LoVo (cell line): Measurements from ENCODE around the gene EDN1.

Source experiments
- DNase-seq: peaks from one replicate; pipeline ENCODE4 v3.0.0-alpha.2; 2016; ENCODE audit warnings: low spot score

Gene EDN1

GRCh38 chr6:12289933-12290820 is at the start of gene EDN1:
EDN1 (plus strand) TSS chr6:12290361; CDS start chr6:12290630, 269 bp downstream.
- peak; percentile 88 for DNase-seq

DNA sequence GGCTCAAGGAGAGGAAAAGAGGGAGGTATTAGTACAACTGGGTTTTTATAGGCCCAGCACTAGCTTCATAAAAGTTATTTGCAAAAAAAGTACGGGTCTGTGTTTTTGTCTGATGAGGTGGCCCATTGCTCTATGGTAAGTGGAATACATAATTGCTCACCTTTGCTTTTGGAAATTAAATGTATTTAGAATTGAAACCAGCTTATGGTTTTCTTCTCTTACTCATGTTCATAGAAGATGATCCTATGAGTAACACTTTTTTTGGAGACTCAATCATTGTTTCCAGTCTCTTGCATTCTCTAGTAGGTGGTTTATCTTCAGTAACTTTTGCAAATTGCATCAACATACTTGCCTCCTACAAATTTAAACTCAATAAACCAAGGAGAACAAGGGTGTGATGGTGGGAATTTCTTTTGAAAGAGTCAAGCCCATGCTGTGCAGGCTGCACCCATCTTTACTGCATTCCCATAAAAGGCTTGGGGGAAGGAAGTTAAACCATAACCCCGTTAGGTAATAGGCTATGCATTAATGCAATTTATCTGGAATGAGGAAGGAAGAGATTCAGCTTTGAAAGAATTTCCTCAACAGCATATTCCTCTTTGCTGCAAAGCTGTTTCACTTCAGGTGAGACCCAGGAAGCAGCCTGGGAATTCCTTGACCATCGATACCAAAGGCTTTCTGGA is 48.5 kb upstream of the EDN1 start:
- DNase-seq = peak; percentile 75

- DNase-seq = no peak
These were observed 47.0 kb upstream of the EDN1 start for GRCh38 chr6:12243169-12243568.

- DNase-seq = no peak
These were observed 44.8 kb upstream of the EDN1 start for GRCh38 chr6:12245360-12245759.

- DNase-seq = no peak
These were observed 44.1 kb upstream of the EDN1 start for GRCh38 chr6:12245763-12246718.

DNA sequence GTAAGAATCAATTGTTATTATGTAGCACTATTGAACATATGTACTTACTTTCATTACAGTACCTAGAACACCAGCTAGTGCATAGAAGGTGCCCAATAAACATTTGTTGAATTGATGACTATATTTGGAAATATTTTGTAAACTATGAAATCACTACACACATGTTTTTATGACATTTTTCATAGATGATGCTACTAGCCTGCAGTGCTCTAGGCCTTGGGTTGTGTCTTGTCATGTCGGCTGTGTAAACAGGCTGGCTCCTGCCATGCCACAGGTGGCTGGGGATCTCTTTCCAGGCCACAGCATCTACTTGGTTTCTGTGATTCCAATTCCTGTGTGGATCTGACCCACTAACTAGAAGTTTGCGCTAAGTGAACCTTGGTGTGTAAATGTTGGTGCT is 43.3 kb upstream of the EDN1 start:
- DNase-seq = no peak

GRCh38 chr6:12249541-12250382 is 40.4 kb upstream of the EDN1 start:
- peak; percentile 62 for DNase-seq

- DNase-seq = no peak
These were observed 39.8 kb upstream of the EDN1 start for GRCh38 chr6:12250383-12250770.

DNA sequence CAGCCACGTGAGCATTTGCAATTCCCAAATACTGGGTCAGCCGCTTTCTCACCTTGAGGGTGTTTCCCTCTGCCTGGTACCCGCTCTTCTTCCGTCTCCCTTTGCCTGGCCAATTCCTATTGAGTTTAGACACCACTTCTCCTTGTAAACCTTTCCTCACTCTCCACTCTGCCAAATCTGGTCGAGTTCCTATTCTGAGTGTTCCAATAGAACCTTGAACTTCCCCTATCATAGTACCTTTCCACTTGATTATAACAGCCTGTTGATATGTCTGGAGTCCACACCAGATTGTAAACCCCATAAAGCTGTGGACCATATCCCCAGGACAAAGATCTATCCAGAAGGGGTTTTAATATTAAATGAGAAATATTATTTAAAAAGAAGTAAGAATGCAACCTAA is 36.0 kb upstream of the EDN1 start:
- no peak for DNase-seq

GRCh38 chr6:12258191-12258590 is 32.0 kb upstream of the EDN1 start:
- DNase-seq = no peak

DNA sequence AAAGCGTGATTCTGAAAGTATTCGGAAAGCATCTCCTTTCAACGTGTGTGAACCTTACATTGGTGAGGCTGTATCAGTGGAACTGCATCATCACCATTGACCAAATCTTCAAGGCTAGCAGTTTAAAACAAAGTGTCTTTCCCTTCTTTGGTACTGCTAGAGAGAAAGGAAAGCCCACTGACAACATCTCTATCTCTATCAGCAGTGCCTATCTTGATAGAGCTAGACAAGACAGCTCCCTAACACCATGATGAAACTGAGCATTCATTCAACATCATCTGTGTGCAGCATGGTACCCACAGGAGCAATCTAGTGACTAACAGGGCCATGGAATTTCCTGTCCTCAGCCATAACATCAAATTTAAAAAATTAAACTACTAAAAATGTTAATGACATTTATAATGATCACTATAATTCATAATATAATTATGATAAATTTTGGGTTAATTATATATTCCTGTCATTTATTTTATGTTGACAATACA is 31.5 kb upstream of the EDN1 start:
- DNase-seq = no peak

DNA sequence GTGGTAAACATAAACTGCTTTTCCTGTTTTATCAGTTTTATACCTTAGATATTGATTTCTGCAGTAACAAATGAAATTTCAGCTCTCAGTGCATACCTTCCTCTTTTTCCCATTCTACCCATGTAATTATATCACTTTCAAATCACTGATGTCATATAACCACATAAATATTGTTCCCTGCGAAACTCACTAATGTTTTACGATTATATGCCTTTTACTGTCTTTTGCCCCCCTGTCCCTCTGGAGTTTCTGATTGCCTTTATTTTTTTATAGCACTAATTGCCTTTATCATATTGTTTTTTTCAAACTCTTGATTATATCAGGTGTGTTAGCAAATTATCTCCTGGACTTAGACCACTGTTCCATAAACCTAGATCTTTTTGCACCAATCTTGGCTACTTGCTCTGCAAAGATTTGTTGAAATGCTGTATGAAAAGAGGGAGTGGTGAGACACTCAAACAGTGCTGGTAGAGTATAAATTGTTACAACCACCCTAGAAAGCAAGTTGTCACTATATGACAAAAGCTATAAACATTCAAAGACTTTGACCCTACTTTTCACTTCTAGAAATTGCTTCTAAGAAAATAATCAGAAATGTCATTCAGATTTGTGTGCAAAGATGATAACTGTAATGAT is 29.6 kb upstream of the EDN1 start:
- no peak for DNase-seq

DNA sequence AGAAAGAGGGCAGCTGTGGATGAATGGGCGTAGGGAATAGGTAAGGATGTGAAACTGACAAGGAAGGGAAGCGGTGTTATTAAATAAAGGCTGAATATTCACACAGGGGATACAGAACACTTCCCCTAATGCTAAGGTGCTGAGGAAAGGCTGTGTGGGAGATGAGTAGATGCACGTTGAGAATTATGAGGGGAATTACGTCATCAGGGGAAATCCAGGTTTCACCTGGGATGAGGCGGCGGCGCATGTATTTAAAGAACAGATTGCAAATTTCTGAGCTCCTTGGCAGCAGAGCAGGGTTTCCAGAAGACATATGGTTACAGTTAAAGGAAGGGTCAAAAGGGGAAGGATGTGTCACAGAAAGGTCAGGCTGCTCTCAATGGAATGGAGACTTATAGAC is 28.7 kb upstream of the EDN1 start:
- DNase-seq = no peak

GRCh38 chr6:12262236-12263061 is 27.7 kb upstream of the EDN1 start:
- DNase-seq = peak; percentile 75

DNA sequence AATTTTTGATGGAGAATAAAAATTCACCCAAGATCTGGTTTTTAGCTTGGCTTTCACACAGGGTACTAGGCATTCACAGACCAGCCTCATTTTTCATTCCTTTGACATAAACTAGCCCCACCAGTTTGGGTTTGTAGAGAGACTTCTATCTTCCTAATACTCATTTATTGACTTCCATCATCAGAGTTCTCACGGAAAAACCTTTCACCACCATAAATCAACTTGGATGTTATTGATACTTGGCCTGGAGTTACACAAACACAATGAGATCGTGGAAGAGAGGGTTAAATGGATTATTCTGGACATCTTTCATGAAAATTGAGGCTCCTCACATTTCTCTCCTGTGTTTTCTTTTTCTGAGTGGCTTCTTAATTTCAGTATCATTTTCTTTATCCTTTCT is 26.8 kb upstream of the EDN1 start:
- DNase-seq = no peak

DNA sequence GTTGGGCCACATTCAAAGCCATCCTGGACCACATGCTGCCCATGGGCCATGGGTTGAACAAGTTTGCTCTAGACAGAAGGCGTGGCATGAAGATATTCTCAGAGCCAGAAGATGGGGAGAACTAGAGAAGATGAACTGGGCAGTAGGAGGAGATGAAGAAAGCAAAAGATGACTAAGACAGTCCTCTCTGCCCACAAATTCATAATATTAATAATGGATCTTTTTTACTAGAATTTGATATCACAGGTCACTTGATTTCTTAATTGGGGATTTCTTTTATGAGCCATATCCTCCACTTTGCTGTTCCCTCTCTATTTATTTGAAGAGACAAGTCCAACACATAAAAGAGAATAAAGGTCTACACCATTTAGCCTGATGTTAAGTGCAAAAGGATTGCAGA is 25.5 kb upstream of the EDN1 start:
- DNase-seq = no peak

- DNase-seq = no peak
These were observed 24.9 kb upstream of the EDN1 start for GRCh38 chr6:12265296-12265695.

DNA sequence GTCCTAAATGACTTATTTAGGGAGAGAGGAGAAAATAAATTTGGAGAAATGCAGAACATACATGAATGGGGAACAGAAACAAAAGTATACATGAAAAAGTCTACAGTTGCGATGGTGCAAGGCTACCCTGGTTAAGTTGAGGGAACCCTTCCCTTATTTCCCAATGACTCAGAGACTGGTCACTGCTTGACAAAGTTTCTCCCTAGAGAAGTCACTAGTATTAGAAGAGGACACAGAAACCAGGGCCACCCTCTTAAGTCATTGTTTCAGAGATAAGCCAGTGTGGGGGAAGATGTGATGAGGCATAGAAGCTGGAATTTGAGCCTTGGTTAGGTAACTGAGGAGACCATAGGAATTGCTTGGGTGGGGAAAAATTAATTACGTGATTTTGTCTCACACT is 24.4 kb upstream of the EDN1 start:
- DNase-seq = peak; percentile 23

GRCh38 chr6:12266571-12266970 is 23.6 kb upstream of the EDN1 start:
- DNase-seq = no peak

DNA sequence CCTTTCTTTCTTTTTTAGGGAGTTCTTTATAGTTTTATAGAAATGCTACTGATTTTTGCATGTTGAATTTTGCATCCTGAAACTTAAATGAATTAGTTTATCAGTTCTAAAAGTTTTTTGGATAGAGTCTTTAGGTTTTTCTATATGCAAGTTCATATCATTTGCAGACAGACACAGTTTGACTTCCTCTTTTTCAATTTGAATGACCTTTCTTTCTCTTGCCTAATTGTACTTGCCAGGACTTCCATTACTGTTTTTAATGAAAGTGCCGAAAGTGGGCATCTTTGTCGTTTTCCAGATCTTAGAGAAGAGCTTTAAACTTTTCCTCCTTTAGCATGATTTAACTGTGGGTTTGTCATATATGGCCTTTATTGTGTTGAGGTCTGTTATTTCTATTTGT is 21.1 kb upstream of the EDN1 start:
- no peak for DNase-seq
